Activated CD8-positive, alpha-beta memory T cell treated with anti-CD3 and anti-CD28 coated beads, Interleukin-2, amount 50 U/mL, for 48 hours (primary cell): Measurements from ENCODE around the gene GPER1.

Experiments
- DNase-seq: peaks from one replicate; pipeline ENCODE4 v3.0.0-alpha.2; 2020

GPER1 gene

GRCh38 chr7:1091644-1092027 lies 3.7 kb downstream of the GPER1 start:
- no peak for DNase-seq

- no peak for DNase-seq
Observed at GRCh38 chr7:1092161-1092632, 4.3 kb downstream of the GPER1 start.

- no peak for DNase-seq
Observed at GRCh38 chr7:1092806-1093501, 5.0 kb downstream of the GPER1 start.

GRCh38 chr7:1093502-1093843 lies 5.6 kb downstream of the GPER1 start:
- DNase-seq: no peak

- no peak for DNase-seq
Observed at GRCh38 chr7:1093916-1094508, 6.1 kb downstream of the GPER1 start.

- DNase-seq: no peak
Observed at GRCh38 chr7:1094870-1095269, 7.0 kb downstream of the GPER1 start.

GRCh38 chr7:1095621-1096155 lies 7.8 kb downstream of the GPER1 start:
- no peak for DNase-seq

GRCh38 chr7:1096156-1097119 lies 8.5 kb downstream of the GPER1 start:
- no peak for DNase-seq

GRCh38 chr7:1097120-1097504 lies 9.2 kb downstream of the GPER1 start:
- no peak for DNase-seq

GRCh38 chr7:1098243-1099153 lies 10.6 kb downstream of the GPER1 start:
- DNase-seq: no peak

GRCh38 chr7:1099154-1099542 lies 11.2 kb downstream of the GPER1 start:
- no peak for DNase-seq

GRCh38 chr7:1099637-1100036 lies 11.7 kb downstream of the GPER1 start:
- DNase-seq: no peak

- DNase-seq: no peak
Observed at GRCh38 chr7:1100386-1100785, 12.5 kb downstream of the GPER1 start.

- no peak for DNase-seq
Observed at GRCh38 chr7:1100834-1101562, 13.1 kb downstream of the GPER1 start.

GRCh38 chr7:1101563-1102431 lies 13.9 kb downstream of the GPER1 start:
- DNase-seq: no peak

GRCh38 chr7:1103009-1103788 lies 15.3 kb downstream of the GPER1 start:
- peak; percentile 58 for DNase-seq

GRCh38 chr7:1103789-1104515 lies 16.0 kb downstream of the GPER1 start:
- DNase-seq: no peak

- DNase-seq: no peak
Observed at GRCh38 chr7:1104516-1105179, 16.7 kb downstream of the GPER1 start.

GRCh38 chr7:1105189-1105588 lies 17.3 kb downstream of the GPER1 start:
- no peak for DNase-seq
